GM21529 (cell line): ENCODE results near the gene SHLD1.

Source experiments
- ATAC-seq: cut with Tn5 transposase; IDR thresholded peaks from one replicate; pipeline ENCODE4 v1.9.1; 2021; ENCODE audit not compliant: unreplicated experiment

The SHLD1 gene

DNA sequence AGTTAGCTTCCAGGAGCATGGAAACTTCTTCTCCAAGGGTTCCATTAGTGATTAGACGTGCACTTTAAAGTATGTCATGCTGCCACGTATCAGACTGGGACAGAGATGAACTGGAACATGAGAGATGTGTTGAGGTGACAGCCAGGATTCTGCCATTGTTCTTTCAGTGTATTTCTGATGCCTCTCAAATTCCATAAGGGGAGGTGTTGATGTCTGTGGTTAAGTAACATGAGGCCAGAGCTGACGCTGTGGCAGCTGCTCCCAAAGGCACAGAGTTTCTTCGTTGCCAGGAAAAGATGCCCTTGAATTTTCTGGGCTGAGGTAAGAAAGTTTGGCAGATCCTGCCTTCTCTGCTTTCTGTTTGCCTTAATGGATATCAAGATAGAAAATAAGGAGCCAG lies 136.6 kb downstream of the SHLD1 start:
- ATAC-seq = no peak

DNA sequence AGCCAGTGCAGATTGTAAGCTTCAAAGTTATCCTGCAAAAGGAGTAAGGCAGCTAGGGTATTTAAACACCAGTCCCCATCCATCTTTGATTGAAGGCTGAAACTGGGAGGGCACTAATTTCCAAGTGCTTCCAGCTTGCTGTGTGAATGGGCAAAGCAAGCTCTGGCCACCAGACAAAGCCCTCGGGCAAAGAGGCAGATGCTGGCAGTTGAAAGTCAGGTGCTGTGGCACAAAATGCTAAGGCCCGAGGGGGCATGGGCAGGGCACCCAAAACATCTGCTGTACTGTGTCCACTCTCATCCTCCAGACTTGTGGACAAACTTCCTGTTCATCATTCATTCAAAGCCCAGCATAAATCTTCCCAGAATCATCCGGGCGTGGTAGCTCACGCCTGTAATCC lies 137.2 kb downstream of the SHLD1 start:
- ATAC-seq = no peak

DNA sequence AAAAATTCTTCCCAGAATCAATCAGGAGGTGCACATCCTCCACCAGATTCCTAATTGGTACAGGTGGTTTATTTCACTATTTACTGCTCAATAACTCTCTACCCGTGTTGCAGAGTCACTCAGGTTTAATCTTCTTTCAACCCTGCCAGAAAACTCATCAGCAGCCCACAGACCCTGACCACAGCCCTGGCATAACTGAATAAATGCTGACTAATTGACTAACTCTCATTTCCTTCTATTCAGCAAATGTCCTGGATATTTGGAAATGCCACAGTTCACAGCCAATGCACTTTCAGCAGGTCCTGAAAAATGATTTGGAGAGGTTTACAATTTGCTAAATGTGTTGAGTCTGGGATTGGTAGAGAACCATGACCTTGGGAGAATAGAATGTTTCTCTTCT lies 137.8 kb downstream of the SHLD1 start:
- no peak for ATAC-seq

DNA sequence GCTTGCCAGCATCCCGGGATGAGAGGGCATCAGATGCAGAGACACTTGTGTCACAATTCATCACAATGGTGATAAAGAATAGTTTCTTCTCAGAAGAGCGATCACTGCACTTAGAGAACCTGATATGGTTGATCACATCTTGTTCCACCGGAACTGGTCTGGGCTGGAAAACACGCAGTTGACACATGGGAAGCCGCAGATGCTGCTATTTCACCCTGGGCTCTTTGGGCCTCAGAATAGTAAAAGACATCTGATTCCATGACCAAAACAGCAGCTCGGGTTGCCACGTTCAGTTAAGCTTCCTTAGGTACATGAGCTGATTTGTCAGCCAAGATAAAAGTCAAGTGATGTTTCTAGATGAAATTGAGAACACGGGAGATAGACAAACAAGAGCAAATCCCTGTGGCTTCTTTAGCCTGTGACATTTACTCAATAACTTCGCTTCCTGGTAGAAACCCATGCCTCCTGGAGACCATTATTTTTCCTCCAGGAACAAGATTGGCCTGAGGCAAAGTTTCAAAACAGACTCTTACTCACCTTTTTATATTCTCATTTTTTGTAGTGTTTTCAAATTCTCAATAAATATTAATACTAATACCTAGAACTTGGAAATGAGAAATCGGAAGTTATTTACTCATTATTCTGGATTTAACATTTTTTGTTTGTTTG lies 140.7 kb downstream of the SHLD1 start:
- ATAC-seq = no peak

DNA sequence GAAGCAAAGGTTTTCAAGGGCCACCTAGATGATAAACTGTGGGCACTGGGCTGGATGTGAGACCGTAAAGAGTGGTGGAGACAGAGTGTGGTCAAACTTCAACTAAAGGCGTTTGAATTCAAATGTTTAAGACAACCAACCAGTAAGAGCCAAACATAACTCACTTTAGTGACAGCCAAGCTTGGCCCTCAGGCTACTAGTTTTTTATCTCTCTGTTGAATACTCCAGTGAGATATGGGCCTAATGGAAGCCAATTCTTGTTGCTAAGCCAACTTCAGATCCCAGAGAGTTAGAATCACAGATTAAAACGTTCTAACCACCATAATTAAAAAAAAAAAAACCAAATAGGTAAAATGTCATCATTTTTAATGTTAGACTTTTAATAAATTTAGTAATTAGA lies 142.9 kb downstream of the SHLD1 start:
- ATAC-seq = no peak

DNA sequence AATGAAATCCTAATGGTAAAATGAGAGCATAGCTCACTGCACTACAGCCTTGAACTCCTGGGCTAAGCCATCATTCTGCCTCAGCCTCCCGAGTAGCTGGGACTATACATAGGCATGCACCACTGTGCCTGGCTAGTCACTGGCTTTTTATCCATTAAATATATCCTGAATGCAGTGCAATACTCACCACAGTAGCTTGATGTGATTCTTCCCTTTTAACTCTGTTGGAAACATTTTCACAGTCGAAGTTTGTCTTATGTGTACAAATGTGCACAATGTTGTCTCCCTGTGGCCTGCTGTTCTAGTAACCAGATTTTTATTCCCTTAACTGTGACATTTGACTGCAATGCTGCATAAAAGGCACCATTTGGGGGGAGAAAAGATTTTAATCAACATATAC lies 143.4 kb downstream of the SHLD1 start:
- no peak for ATAC-seq

DNA sequence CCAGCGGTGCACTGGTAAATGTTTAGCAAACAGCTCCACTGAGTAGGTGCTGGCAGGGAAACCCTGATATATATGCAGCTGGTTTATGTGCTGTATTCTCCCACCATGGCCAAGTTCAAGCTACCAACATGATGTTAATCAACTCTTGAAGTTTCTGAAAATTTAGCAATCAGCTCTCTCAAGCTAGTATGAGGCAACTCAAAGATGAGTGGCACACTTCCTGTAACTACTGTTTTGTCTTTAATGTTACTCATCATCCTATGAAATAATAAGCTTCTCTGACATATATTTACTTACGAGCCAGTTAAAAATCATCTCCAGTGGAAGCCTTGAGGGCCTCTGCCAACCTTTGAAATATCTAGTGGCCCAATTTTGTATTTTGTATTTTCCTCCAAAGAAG lies 145.4 kb downstream of the SHLD1 start:
- no peak for ATAC-seq

DNA sequence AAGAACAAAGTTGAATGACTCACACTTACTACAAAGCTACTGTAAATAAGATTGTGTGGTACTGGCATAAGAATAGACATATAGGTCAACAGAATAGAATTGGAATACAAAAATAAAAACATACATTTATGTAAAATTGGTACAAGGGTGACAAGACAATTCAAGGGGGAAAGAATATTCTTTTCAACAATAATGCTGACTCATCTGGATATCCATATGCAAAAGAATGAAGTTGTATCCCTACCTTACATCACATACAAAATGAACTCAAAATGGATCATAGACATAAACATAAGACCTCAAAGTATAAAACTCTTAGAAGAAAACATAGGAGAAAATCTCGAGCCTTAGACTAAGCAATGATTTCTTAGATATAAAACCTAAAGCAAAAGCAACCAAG lies 149.2 kb downstream of the SHLD1 start:
- no peak for ATAC-seq

DNA sequence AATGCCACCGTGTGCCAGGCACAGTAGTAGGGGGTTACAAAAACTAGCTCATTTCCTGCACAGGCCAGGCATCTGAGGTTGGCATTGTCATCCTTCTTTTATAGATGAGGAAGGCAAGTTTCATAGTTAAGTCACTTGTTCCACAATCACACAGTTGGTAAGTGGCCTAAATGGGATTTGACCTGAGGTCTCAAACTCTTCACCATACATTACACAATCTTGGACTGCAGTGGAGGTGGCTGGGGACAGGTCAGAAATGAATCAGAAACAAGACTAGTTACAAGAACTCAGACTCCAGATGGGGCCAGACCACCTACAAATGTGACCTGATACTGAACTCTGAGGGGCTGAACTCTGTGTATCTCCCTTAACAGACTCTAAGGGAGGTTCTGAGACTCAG lies 150.7 kb downstream of the SHLD1 start:
- no peak for ATAC-seq

DNA sequence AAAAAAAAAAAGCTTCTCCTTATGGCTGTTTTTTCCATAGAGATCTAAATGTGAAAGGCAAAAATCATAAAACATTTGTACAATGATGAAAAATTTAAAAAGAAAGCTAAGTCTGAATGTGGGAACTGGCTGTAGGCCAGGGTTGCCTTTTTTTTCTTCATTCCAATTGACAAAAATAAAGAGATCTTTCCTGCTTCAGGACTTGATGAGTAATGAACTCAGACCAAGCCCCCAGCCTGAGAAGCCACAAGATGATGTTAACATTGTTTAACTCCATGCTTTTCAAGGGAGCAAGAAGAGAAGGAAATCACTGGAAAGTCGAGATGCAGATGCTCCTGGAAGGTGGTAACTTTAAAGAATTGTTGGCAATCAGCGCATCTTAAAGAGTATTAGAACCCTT lies 158.8 kb downstream of the SHLD1 start:
- no peak for ATAC-seq

DNA sequence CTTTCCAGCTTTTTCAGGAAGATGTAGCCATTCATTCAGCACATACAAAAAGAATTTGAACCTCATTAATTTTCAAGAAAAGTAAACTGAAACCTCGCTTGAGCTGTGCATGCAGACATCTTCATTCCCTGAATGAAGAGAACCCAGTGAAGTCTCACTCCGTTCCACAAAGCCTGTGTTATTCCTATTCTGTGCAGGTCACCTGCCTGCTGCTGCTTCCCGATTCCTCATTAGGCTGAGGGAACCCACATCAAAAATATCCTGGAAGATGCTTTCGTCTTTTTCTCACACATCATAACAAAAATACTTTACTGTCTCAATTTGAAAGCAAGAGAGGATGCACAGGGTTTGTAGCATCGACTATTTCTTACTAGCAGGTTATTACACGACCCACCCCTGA lies 160.0 kb downstream of the SHLD1 start:
- ATAC-seq = no peak

DNA sequence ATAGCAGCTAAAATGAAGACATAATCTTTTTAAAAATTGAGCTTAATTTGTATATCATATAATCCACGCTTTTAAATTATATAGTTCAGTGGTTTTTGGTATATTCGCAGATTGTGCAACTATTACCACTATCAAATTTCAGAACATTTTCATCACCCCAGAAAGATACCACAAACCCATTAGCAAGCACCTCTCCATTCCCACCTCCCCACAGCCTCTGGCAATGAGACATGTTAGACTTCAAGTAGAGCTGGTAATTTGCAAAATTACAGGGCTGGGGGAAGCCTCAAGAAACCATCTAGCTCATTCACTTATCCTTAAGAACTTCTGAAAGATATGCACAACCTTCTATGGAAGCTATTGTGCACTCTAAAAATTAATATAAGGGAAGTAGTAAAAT lies 163.0 kb downstream of the SHLD1 start:
- no peak for ATAC-seq
